ENCODE measurements around the gene ACACA. TPM values are rescaled to one million over a fixed set of nuclear protein-coding genes. Genes with fewer than 3 reads are reported as not detected.

Gene ACACA
- total and polyA plus RNA-seq, 9 of the 15 experiments (the other 6 are each of a cell fraction or from before 2014, with no cell fraction given), result 35.9 to 135 (median 88.4) TPM

GRCh38 chr17:37097154-37097553 is 309.5 kb downstream of the ACACA start:
- ChIA-PET CTCF (ENCODE audit: low intra/inter-chr PET ratio) (no interaction called here), POLR2A (interaction anchor here (0.6 to 3.8 kb wide), 4 partner anchors 13 to 496 kb away, joined by 3 to 10 read pairs (median 3); partner anchors contain the start of gene MRM1)
- Histone ChIP-seq H3K27me3 (ENCODE audit: control insufficient read depth in 2 of 2, insufficient read depth in 2 of 2, low read length in 2 of 2) (no peaks in the 10 kb centered on the region), H3K4me1 (replicated peaks in 1 of 2; ENCODE audit: control insufficient read depth in 2 of 2, insufficient read depth in 2 of 2, low read length in 2 of 2) (no peaks in the 10 kb centered on the region), H3K36me3 (ENCODE audit: control insufficient read depth, insufficient read depth, low read length) (peaks cover 93% of the 10 kb centered on the region), H3K79me2 (ENCODE audit: control insufficient read depth, insufficient read depth, low read length) (no peaks in the 10 kb centered on the region), H3K4me2 (ENCODE audit: insufficient read depth, low read length) (no peak overlapping the region), H3K9ac (ENCODE audit: insufficient read depth in 1 of 2, low read depth in 2 of 2, low read length in 2 of 2) (no peak overlapping the region), H3K9me3 (replicated peaks; ENCODE audit: control insufficient read depth, insufficient read depth, low read depth, low read length) (no peaks in the 10 kb centered on the region), H3K9me1 (ENCODE audit: control insufficient read depth, insufficient read depth, low read length) (no peaks in the 10 kb centered on the region), H3K4me3 (no peak overlapping the region), H2AFZ (ENCODE audit: low read depth, low read length) (no peak overlapping the region), H4K20me1 (replicated peaks; ENCODE audit: control insufficient read depth, insufficient read depth, low read length) (no peaks in the 10 kb centered on the region), H3K27ac (ENCODE audit: extremely low read depth, low read depth, low read length) (no peak overlapping the region)
- ATAC-seq (no peak), FAIRE-seq (no peak), DNase-seq (ENCODE audit: extremely low read depth in 1 of 4, low spot score in 3 of 4) (no peak)
- intact Hi-C loops (cut with micrococcal nuclease) (no loop called here), in situ Hi-C loops (cut with MboI) (no loop called here)
- no TSS peak for BruUV-seq (replicated peaks)
- WGBS (ENCODE audit: insufficient coverage, low coverage, missing lambda C conversion rate), result 58% methylated on average over 2 of the region's 2 CpGs
- TF ChIP-seq, protein P1, sequence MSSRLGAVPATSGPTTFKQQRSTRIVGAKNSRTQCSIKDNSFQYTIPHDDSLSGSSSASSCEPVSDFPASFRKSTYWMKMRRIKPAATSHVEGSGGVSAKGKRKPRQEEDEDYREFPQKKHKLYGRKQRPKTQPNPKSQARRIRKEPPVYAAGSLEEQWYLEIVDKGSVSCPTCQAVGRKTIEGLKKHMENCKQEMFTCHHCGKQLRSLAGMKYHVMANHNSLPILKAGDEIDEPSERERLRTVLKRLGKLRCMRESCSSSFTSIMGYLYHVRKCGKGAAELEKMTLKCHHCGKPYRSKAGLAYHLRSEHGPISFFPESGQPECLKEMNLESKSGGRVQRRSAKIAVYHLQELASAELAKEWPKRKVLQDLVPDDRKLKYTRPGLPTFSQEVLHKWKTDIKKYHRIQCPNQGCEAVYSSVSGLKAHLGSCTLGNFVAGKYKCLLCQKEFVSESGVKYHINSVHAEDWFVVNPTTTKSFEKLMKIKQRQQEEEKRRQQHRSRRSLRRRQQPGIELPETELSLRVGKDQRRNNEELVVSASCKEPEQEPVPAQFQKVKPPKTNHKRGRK (tag; IDR thresholded peaks at IDR 0.05), result no peak
- TF ChIP-seq FOXM1 (IDR thresholded peaks at IDR 0.05; ENCODE audit: low read depth), result no peak
- no peak for TF ChIP-seq FOXM1 (CRISPR knock-in tag; IDR thresholded peaks at IDR 0.05; ENCODE audit: low read depth)
- TF ChIP-seq, protein P2, sequence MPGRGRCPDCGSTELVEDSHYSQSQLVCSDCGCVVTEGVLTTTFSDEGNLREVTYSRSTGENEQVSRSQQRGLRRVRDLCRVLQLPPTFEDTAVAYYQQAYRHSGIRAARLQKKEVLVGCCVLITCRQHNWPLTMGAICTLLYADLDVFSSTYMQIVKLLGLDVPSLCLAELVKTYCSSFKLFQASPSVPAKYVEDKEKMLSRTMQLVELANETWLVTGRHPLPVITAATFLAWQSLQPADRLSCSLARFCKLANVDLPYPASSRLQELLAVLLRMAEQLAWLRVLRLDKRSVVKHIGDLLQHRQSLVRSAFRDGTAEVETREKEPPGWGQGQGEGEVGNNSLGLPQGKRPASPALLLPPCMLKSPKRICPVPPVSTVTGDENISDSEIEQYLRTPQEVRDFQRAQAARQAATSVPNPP (IDR thresholded peaks at IDR 0.05; ENCODE audit: borderline replicate concordance, insufficient read depth, insufficient read length), result no peak
- TF ChIP-seq ZNF282 (CRISPR knock-in tag; IDR thresholded peaks at IDR 0.05), result no peak
- TF ChIP-seq EHMT2 (IDR thresholded peaks at IDR 0.05), result no peak
- TF ChIP-seq CSDE1 (IDR thresholded peaks at IDR 0.05), result no peak
- no peak for TF ChIP-seq SLC30A9 (CRISPR knock-in tag; IDR thresholded peaks at IDR 0.05)
- no peak for TF ChIP-seq HSF4 (CRISPR knock-in tag; IDR thresholded peaks at IDR 0.05; ENCODE audit: borderline replicate concordance)
- no peak for TF ChIP-seq XRCC5 (IDR thresholded peaks at IDR 0.05; ENCODE audit: low read depth, low read length)
- no peak for TF ChIP-seq ZBTB2 (IDR thresholded peaks at IDR 0.05)
- no peak for TF ChIP-seq NUFIP1 (IDR thresholded peaks at IDR 0.05; ENCODE audit: partially characterized antibody)

All from K562 (cell line).